ENCODE measurements around the gene MTMR3.

DNA sequence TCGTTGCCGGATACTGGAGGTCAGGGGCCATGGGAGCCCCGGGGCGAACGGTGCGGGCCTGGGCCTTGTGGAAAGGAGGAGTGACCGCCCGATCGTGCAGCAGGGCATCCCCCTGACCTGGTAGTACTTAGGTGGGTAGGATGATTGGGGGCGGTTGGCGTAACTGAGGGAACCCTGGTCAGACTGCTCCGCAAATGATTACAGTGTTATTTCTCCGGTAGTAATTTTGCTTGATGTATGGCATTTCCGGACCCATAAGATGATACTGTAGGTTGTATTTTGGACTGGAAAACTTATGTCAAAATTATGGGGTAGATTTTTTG lies 762 bp downstream of the MTMR3 start:
- TF ChIP-seq, protein P1, sequence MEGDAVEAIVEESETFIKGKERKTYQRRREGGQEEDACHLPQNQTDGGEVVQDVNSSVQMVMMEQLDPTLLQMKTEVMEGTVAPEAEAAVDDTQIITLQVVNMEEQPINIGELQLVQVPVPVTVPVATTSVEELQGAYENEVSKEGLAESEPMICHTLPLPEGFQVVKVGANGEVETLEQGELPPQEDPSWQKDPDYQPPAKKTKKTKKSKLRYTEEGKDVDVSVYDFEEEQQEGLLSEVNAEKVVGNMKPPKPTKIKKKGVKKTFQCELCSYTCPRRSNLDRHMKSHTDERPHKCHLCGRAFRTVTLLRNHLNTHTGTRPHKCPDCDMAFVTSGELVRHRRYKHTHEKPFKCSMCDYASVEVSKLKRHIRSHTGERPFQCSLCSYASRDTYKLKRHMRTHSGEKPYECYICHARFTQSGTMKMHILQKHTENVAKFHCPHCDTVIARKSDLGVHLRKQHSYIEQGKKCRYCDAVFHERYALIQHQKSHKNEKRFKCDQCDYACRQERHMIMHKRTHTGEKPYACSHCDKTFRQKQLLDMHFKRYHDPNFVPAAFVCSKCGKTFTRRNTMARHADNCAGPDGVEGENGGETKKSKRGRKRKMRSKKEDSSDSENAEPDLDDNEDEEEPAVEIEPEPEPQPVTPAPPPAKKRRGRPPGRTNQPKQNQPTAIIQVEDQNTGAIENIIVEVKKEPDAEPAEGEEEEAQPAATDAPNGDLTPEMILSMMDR (IDR thresholded peaks at IDR 0.05) = no peak
- no peak for TF ChIP-seq POLR2A (IDR thresholded peaks at IDR 0.05)

All from right lobe of liver (tissue), 4 donors.